ENCODE data around the gene CLCA4.

DNA sequence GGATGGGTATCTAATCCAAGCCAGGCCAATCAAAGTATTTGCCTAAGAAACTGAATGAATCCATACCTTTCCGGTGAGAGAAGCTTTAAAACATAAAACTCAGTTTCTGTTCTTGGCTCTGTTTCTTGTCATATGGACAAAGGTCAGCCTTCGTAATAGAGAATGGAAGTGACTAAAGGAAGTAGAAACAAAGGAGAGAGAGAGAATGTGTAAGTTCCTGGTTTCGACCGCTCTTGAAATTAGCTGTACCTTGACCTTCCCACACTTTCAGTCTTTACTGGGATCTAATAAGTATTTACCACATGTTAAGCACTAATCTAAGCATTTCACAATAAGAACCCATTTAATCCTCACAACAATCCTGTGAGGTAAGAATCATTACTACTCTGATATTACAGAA is 19.6 kb upstream of the CLCA4 start:
- TF ChIP-seq, protein P1, sequence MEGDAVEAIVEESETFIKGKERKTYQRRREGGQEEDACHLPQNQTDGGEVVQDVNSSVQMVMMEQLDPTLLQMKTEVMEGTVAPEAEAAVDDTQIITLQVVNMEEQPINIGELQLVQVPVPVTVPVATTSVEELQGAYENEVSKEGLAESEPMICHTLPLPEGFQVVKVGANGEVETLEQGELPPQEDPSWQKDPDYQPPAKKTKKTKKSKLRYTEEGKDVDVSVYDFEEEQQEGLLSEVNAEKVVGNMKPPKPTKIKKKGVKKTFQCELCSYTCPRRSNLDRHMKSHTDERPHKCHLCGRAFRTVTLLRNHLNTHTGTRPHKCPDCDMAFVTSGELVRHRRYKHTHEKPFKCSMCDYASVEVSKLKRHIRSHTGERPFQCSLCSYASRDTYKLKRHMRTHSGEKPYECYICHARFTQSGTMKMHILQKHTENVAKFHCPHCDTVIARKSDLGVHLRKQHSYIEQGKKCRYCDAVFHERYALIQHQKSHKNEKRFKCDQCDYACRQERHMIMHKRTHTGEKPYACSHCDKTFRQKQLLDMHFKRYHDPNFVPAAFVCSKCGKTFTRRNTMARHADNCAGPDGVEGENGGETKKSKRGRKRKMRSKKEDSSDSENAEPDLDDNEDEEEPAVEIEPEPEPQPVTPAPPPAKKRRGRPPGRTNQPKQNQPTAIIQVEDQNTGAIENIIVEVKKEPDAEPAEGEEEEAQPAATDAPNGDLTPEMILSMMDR (IDR thresholded peaks at IDR 0.05) = no peak
- TF ChIP-seq SIN3A (IDR thresholded peaks at IDR 0.05; ENCODE audit: borderline replicate concordance, insufficient read depth, low read depth, low read length) (no peak), POLR2AphosphoS5 (IDR thresholded peaks at IDR 0.05; ENCODE audit: low read depth, low read length) (no peak), TCF7L2 (IDR thresholded peaks at IDR 0.05; ENCODE audit: low read depth, low read length) (no peak)
- TF ChIP-seq, protein P2, sequence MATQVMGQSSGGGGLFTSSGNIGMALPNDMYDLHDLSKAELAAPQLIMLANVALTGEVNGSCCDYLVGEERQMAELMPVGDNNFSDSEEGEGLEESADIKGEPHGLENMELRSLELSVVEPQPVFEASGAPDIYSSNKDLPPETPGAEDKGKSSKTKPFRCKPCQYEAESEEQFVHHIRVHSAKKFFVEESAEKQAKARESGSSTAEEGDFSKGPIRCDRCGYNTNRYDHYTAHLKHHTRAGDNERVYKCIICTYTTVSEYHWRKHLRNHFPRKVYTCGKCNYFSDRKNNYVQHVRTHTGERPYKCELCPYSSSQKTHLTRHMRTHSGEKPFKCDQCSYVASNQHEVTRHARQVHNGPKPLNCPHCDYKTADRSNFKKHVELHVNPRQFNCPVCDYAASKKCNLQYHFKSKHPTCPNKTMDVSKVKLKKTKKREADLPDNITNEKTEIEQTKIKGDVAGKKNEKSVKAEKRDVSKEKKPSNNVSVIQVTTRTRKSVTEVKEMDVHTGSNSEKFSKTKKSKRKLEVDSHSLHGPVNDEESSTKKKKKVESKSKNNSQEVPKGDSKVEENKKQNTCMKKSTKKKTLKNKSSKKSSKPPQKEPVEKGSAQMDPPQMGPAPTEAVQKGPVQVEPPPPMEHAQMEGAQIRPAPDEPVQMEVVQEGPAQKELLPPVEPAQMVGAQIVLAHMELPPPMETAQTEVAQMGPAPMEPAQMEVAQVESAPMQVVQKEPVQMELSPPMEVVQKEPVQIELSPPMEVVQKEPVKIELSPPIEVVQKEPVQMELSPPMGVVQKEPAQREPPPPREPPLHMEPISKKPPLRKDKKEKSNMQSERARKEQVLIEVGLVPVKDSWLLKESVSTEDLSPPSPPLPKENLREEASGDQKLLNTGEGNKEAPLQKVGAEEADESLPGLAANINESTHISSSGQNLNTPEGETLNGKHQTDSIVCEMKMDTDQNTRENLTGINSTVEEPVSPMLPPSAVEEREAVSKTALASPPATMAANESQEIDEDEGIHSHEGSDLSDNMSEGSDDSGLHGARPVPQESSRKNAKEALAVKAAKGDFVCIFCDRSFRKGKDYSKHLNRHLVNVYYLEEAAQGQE (IDR thresholded peaks at IDR 0.05; ENCODE audit: insufficient read depth in 1 of 2, low read depth in 2 of 2, low read length in 1 of 2) = no peak
